ENCODE results near the gene NPAS3. TPM values are rescaled to one million over a fixed set of nuclear protein-coding genes. Genes with fewer than 3 reads are reported as not detected.
A peak's percentile ranks its signal among the peaks of the same experiment; 100 is the strongest.

NPAS3 gene
- total and polyA plus RNA-seq, 8 donors, result 0.23 to 2.8 (median 1.4) TPM

- Histone ChIP-seq H3K27me3 (no peaks in the 10 kb centered on the region), H3K9me3 (no peaks in the 10 kb centered on the region), H3K27ac (no peak overlapping the region), H3K4me1 (no peaks in the 10 kb centered on the region), H3K36me3 (no peaks in the 10 kb centered on the region), H3K4me3 (no peak overlapping the region)
- WGBS, 2 donors, result 66 to 73% methylated on average over 3 of the region's 3 CpGs
- ATAC-seq (no peak), DNase-seq (no peak), FAIRE-seq (no peak)
- intact Hi-C loops (cut with DNase I), result no loop called here
- no peak for TF ChIP-seq CTCF (IDR thresholded peaks at IDR 0.05)
Measured at GRCh38 chr14:33019346-33019745, 80.7 kb downstream of the NPAS3 start.

GRCh38 chr14:33026850-33027430, 88.3 kb downstream of the NPAS3 start:
- Histone ChIP-seq H3K36me3 (no peaks in the 10 kb centered on the region), H3K4me3 (no peak overlapping the region), H3K27ac (no peak overlapping the region), H3K9me3 (no peaks in the 10 kb centered on the region), H3K4me1 (no peaks in the 10 kb centered on the region), H3K27me3 (no peaks in the 10 kb centered on the region)
- DNase-seq, result peak in 1 of 6 donors; percentile 15
- WGBS, 2 donors, result 77 to 85% methylated on average over 5 of the region's 5 CpGs
- ATAC-seq, result no peak
- intact Hi-C loops (cut with DNase I), result no loop called here
- no peak for FAIRE-seq
- TF ChIP-seq CTCF (IDR thresholded peaks at IDR 0.05), result no peak

- ATAC-seq (no peak), DNase-seq (no peak), FAIRE-seq (no peak)
- H3K4me3 ChIP-seq, result no peak overlapping the region
- H3K36me3 ChIP-seq, result no peaks in the 10 kb centered on the region
- TF ChIP-seq CTCF (IDR thresholded peaks at IDR 0.05), result no peak
- no peaks in the 10 kb centered on the region for H3K4me1 ChIP-seq
- no peaks in the 10 kb centered on the region for H3K27me3 ChIP-seq
- H3K9me3 ChIP-seq, result no peaks in the 10 kb centered on the region
- H3K27ac ChIP-seq, result no peak overlapping the region
- intact Hi-C loops (cut with DNase I), result no loop called here
Measured at GRCh38 chr14:33029511-33029910, 90.8 kb downstream of the NPAS3 start.

GRCh38 chr14:33030386-33030785, 91.7 kb downstream of the NPAS3 start:
- H3K36me3 ChIP-seq, result no peaks in the 10 kb centered on the region
- ATAC-seq (no peak), FAIRE-seq (no peak), DNase-seq (no peak)
- H3K4me3 ChIP-seq, result no peak overlapping the region
- 77 to 79% methylated on average over 4 of the region's 4 CpGs for WGBS, 2 donors
- H3K4me1 ChIP-seq, result no peaks in the 10 kb centered on the region
- intact Hi-C loops (cut with DNase I), result no loop called here
- H3K27ac ChIP-seq, result no peak overlapping the region
- no peak for TF ChIP-seq CTCF (IDR thresholded peaks at IDR 0.05)
- H3K9me3 ChIP-seq, result no peaks in the 10 kb centered on the region
- no peaks in the 10 kb centered on the region for H3K27me3 ChIP-seq

GRCh38 chr14:33035416-33036194, 96.9 kb downstream of the NPAS3 start:
- DNase-seq (no peak), FAIRE-seq (no peak), ATAC-seq (no peak)
- TF ChIP-seq CTCF (IDR thresholded peaks at IDR 0.05), result no peak
- 84 to 92% methylated on average over 5 of the region's 5 CpGs for WGBS, 2 donors
- no peaks in the 10 kb centered on the region for H3K4me1 ChIP-seq
- H3K4me3 ChIP-seq, result no peak overlapping the region
- H3K36me3 ChIP-seq, result no peaks in the 10 kb centered on the region
- no peaks in the 10 kb centered on the region for H3K27me3 ChIP-seq
- H3K27ac ChIP-seq, result no peak overlapping the region
- intact Hi-C loops (cut with DNase I), result no loop called here
- H3K9me3 ChIP-seq, result no peaks in the 10 kb centered on the region

Measured in pancreas (tissue), 10 donors.